CD4-positive, CD25-positive, alpha-beta regulatory T cell (primary cell): Measurements from ENCODE around the gene WWC1. TPM values are rescaled to one million over a fixed set of nuclear protein-coding genes. Genes with fewer than 3 reads are reported as not detected.

Source experiments
- ATAC-seq, 2 donors: fragments of 150-1000 bp; cut with Tn5 transposase; one replicate each; pipeline ENCODE4 v1.10.0; 2021; ENCODE audit warnings: low read depth in 2 of 2, moderate number of reproducible peaks in 2 of 2, moderate library complexity in 1 of 2
- DNase-seq, 3 donors: peaks; one replicate each; pipeline versions ENCODE4 v3.0.0 to v3.0.0-alpha.2; 2012 to 2022; ENCODE audit warnings: mixed read lengths in 1 of 3
- H3K27ac ChIP-seq: one replicate; pipeline ENCODE4 v1.7.0; 2013; ENCODE audit warnings: mild to moderate bottlenecking, low read length; ENCODE audit not compliant: insufficient read depth, poor library complexity, severe bottlenecking
- H3K27me3 ChIP-seq: one replicate; pipeline ENCODE4 v1.7.0; 2013; ENCODE audit warnings: low read length; ENCODE audit not compliant: control insufficient read depth, insufficient read depth
- H3K36me3 ChIP-seq: one replicate; pipeline ENCODE4 v1.7.0; 2013; ENCODE audit warnings: mild to moderate bottlenecking, low read length, moderate library complexity; ENCODE audit not compliant: control insufficient read depth, insufficient read depth
- H3K4me1 ChIP-seq: 2 replicates; pipeline ENCODE4 v1.7.0; 2013; ENCODE audit warnings: mild to moderate bottlenecking, low read length; ENCODE audit not compliant: insufficient read depth, control insufficient read depth, poor library complexity, severe bottlenecking
- H3K4me3 ChIP-seq: one replicate; pipeline ENCODE4 v1.7.0; 2013; ENCODE audit warnings: low read depth, mild to moderate bottlenecking, low read length, moderate library complexity
- H3K9me3 ChIP-seq, 2 experiments: 1 replicate in 1 of 2; 2 replicates in 1 of 2; pipeline ENCODE4 v1.7.0; 2013; ENCODE audit warnings: low read length in 2 of 2, mild to moderate bottlenecking in 1 of 2, moderate library complexity in 1 of 2; ENCODE audit not compliant: control insufficient read depth in 2 of 2
- H3K27ac Mint-ChIP-seq, 3 donors: one replicate each; pipeline ENCODE4 v1.8.0; 2020 to 2022; ENCODE audit warnings: mild to moderate bottlenecking in 3 of 3, mixed read lengths in 3 of 3, moderate library complexity in 2 of 3
- H3K27me3 Mint-ChIP-seq: one replicate; pipeline ENCODE4 v1.8.0; 2022; ENCODE audit warnings: mild to moderate bottlenecking, mixed read lengths
- H3K36me3 Mint-ChIP-seq: one replicate; pipeline ENCODE4 v1.8.0; 2020; ENCODE audit warnings: mixed read lengths
- H3K4me1 Mint-ChIP-seq, 4 donors: one replicate each; pipeline ENCODE4 v1.8.0; 2020 to 2022; ENCODE audit warnings: mixed read lengths in 4 of 4, mild to moderate bottlenecking in 1 of 4
- H3K4me3 Mint-ChIP-seq, 4 donors: one replicate each; pipeline ENCODE4 v1.8.0; 2020 to 2022; ENCODE audit warnings: mild to moderate bottlenecking in 4 of 4, mixed read lengths in 4 of 4, moderate library complexity in 3 of 4
- H3K9me3 Mint-ChIP-seq, 7 donors: one replicate each; pipeline ENCODE4 v1.8.0; 2020 to 2022; ENCODE audit warnings: mixed read lengths in 7 of 7, mild to moderate bottlenecking in 3 of 7, moderate library complexity in 2 of 7
- polyA plus RNA-seq, 4 donors: library from polyadenylated mRNA; unstranded; fragments of 300-500 nt; fragmentation: Illumina TruSeq; gene quantifications; one replicate each; pipeline ENCODE4 v1.2.3, GENCODE V29; 2021
- total RNA-seq: library from RNA; stranded (reverse); gene quantifications from one replicate; pipeline ENCODE4 v1.2.3, GENCODE V29; 2022

The WWC1 gene
- total and polyA plus RNA-seq, 5 donors from 2014 or later = 0.07 to 1.5 (median 0.95) TPM; not detected in 1

- peaks cover 0 to 2% (median 0%) of the 10 kb centered on the region in 7 donors for H3K9me3 Mint-ChIP-seq
- no peaks in the 10 kb centered on the region for H3K9me3 ChIP-seq
- ATAC-seq = no peak
Measured at GRCh38 chr5:168262042-168262743, 29.3 kb upstream of the WWC1 start.

DNA sequence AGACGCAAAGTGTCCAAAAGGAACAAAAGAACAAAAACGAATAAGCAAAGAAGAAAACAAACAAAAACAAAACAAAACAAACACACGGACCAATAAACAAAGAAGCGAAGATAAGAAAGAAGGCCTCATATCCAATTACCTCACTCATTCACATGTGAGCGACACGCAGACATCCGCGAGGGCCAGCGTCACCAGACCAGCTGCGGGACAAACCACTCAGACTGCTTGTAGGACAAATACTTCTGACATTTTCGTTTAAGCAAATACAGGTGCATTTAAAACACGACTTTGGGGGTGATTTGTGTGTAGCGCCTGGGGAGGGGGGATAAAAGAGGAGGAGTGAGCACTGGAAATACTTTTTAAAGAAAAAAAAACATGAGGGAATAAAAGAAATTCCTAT, 28.3 kb upstream of the WWC1 start:
- ATAC-seq (no peak), DNase-seq (no peak)
- Histone ChIP-seq H3K27ac (no peak overlapping the region), H3K4me3 (no peak overlapping the region), H3K9me3 (no peaks in the 10 kb centered on the region), H3K36me3 (no peaks in the 10 kb centered on the region), H3K4me1 (no peaks in the 10 kb centered on the region), H3K27me3 (no peaks in the 10 kb centered on the region)
- no peaks in the 10 kb centered on the region for H3K36me3 Mint-ChIP-seq
- H3K27ac Mint-ChIP-seq = no peak overlapping the region
- H3K4me1 Mint-ChIP-seq = no peaks in the 10 kb centered on the region
- peaks cover 0 to 2% (median 0%) of the 10 kb centered on the region in 7 donors for H3K9me3 Mint-ChIP-seq
- H3K4me3 Mint-ChIP-seq = no peak overlapping the region
- H3K27me3 Mint-ChIP-seq = peaks cover 8% of the 10 kb centered on the region

More at GRCh38 chr5:168262042-168262743, 29.3 kb upstream of the WWC1 start:
- no peak for DNase-seq
- Histone ChIP-seq H3K27ac (no peak overlapping the region), H3K36me3 (no peaks in the 10 kb centered on the region), H3K4me3 (no peak overlapping the region), H3K27me3 (no peaks in the 10 kb centered on the region), H3K4me1 (no peaks in the 10 kb centered on the region)
- peak overlapping the region in 1 of 3 donors; percentile 34 for H3K27ac Mint-ChIP-seq
- no peaks in the 10 kb centered on the region for H3K4me1 Mint-ChIP-seq
- no peak overlapping the region for H3K4me3 Mint-ChIP-seq
- no peaks in the 10 kb centered on the region for H3K36me3 Mint-ChIP-seq
- H3K27me3 Mint-ChIP-seq = peaks cover 8% of the 10 kb centered on the region

- no peak for ATAC-seq
Measured at GRCh38 chr5:168266016-168266415, 25.4 kb upstream of the WWC1 start.

DNA sequence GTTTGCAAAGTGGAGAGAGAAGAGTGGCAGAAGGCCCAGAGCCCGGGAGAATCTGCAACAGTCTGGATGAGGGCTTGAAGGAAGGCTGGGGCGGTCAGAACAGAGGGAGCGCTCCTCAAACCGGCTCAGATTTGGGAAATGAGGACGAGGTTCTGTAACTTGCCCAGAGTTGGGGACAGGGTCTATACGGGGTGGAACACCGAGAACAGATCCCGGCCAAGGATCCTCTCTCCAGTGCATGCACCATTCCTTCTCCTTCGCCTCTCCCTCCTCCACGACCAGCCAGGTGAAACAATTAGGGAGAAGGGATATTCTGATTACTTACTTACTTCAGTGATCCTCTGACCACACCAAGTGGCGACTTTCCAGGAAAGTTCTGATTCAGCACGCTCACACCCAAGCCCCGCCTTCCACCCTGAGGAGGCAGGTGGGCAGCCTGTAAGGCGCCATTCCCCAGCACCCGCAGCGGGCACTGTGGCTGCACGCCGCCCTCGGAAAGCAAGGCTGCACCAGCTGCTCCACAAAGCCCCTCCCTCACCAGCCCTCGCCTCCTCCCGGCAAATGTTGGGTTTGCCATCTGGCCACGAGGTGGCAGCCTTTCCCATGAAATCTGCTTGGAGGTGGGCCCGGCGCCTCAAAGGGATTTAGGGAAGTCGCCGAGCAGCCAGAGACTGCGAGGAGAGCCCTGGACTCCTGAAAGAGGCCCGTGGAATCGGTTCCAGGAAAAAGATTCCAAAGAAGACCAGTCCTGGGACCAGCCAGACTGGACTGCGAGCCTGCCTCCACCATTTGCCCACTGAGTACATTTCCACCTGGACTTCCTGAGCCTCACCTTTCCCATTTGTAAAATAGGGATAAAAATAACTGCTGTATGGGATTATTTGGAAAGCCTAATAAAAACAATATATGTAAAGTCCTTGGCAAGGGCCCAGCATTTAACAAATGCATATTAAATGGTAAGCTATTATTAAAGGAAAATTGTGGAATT, 22.2 kb upstream of the WWC1 start:
- Mint-ChIP-seq H3K9me3 (peaks cover 0 to 2% (median 0%) of the 10 kb centered on the region in 7 donors), H3K27me3 (peaks cover 14% of the 10 kb centered on the region), H3K4me3 (peak overlapping the region in 2 of 4 donors; percentile 39 to 70), H3K36me3 (no peaks in the 10 kb centered on the region), H3K4me1 (peaks cover 0 to 14% (median 5%) of the 10 kb centered on the region in 4 donors), H3K27ac (peak overlapping the region in 1 of 3 donors; percentile 34)
- ATAC-seq (peak; percentile 26 to 52), DNase-seq (peak; percentile 31 to 62 (median 54))
- no peaks in the 10 kb centered on the region for H3K27me3 ChIP-seq
- no peaks in the 10 kb centered on the region for H3K9me3 ChIP-seq
- no peak overlapping the region for H3K4me3 ChIP-seq
- no peak overlapping the region for H3K27ac ChIP-seq
- H3K36me3 ChIP-seq = no peaks in the 10 kb centered on the region
- peaks cover 6% of the 10 kb centered on the region for H3K4me1 ChIP-seq

More at GRCh38 chr5:168266016-168266415, 25.4 kb upstream of the WWC1 start:
- Mint-ChIP-seq H3K27me3 (peaks cover 10% of the 10 kb centered on the region), H3K36me3 (no peaks in the 10 kb centered on the region), H3K4me1 (peaks cover 0 to 14% (median 5%) of the 10 kb centered on the region in 4 donors), H3K4me3 (no peak overlapping the region), H3K9me3 (peaks cover 0 to 2% (median 0%) of the 10 kb centered on the region in 7 donors), H3K27ac (no peak overlapping the region)
- H3K27ac ChIP-seq = no peak overlapping the region
- no peaks in the 10 kb centered on the region for H3K9me3 ChIP-seq
- no peaks in the 10 kb centered on the region for H3K36me3 ChIP-seq
- DNase-seq = no peak
- no peak overlapping the region for H3K4me3 ChIP-seq
- H3K4me1 ChIP-seq = peaks cover 6% of the 10 kb centered on the region
- no peaks in the 10 kb centered on the region for H3K27me3 ChIP-seq

DNA sequence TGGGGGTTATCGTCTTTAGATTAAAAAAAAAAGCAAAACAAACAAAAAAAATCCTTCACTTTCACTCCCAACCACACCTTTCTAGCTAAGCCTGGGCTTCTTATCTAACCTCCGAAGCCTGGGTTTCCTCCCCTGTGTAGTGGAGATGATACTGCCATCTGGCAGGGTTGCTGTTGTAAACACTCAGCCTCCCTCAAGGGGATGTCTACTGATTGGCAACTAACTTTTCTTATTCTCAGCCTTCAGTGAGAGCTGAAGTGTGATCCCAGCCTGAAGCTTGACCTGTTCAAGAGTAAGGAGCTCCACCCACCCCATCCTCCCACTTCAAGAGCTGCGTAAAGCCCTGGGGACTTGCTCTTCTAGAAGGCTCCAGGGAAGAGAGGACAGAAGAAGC, 21.5 kb upstream of the WWC1 start:
- no peaks in the 10 kb centered on the region for H3K27me3 ChIP-seq
- Mint-ChIP-seq H3K27me3 (peaks cover 21% of the 10 kb centered on the region), H3K36me3 (no peaks in the 10 kb centered on the region), H3K27ac (no peak overlapping the region), H3K4me1 (peaks cover 0 to 14% (median 5%) of the 10 kb centered on the region in 4 donors), H3K9me3 (peaks cover 0 to 2% (median 0%) of the 10 kb centered on the region in 7 donors), H3K4me3 (no peak overlapping the region)
- ATAC-seq (no peak), DNase-seq (no peak)
- H3K27ac ChIP-seq = no peak overlapping the region
- no peaks in the 10 kb centered on the region for H3K36me3 ChIP-seq
- peaks cover 6% of the 10 kb centered on the region for H3K4me1 ChIP-seq
- H3K4me3 ChIP-seq = no peak overlapping the region
- H3K9me3 ChIP-seq = no peaks in the 10 kb centered on the region

DNA sequence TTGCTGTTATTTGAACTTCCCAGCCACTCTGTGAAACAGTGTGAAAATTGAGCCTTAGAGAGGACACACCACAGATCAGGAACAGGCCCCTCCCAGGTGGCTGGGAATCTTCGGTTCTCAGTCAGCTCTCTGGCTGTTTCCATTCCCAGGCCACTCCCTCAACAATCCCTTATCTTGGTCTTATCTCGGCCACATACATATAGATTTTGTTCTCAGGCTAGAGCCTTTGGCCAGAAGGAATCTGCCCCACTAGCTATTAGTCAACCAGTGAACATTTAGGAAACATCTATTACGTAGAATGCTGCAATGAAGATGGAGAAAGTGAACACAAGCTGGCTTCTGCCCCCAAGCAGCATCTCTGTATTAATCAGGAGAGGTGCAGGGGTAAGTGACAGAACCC, 21.0 kb upstream of the WWC1 start:
- no peaks in the 10 kb centered on the region for H3K9me3 ChIP-seq

DNA sequence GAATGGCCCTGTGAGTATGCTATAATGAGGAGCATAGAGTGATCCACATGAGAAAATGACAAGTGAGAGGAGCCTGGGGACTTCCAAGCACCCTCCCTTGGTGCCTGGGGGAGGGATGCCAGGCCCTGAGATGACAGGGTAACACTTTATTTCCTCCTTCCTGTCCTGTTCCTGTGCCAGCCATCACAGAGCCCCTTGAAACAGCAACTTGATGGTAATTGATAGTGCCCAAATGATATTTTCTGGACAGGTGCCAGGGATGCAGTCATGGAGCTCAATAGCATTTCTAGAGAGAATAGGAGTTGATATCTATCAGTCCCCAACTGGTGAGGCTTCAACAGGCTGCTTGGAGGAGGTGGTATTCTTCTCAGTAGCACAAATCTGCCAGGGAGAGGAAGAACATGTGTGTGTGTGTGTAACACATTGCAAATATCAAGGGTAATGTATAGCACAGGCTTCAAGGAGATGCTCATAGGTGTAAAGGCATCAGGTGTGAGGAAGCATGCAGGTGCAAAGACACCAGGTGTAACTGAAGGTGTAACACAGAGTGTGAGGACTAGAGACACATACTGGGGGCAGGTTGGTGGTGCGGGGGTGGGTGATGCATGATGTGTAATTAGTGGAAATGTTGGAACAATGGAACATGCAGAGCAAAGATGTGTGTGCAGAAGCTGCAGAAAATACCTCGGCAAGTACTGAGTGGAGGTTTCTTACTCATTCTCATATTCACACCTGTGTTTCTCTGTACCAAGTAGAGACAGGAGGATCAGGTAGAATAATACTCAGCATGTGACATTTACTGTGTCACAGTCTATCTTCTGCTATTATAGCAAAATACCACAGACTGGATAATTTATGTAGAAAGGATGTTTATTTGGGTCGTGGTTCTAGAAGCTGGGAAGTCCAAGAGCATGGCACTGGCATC, 18.1 kb upstream of the WWC1 start:
- no peak overlapping the region for H3K27ac ChIP-seq
- Mint-ChIP-seq H3K9me3 (peaks cover 0 to 2% (median 0%) of the 10 kb centered on the region in 7 donors), H3K27ac (peak overlapping the region in 1 of 3 donors; percentile 47), H3K4me3 (no peak overlapping the region), H3K36me3 (no peaks in the 10 kb centered on the region), H3K4me1 (peaks cover 0 to 14% (median 5%) of the 10 kb centered on the region in 4 donors), H3K27me3 (peaks cover 23% of the 10 kb centered on the region)
- H3K27me3 ChIP-seq = no peaks in the 10 kb centered on the region
- no peak overlapping the region for H3K4me3 ChIP-seq
- no peaks in the 10 kb centered on the region for H3K9me3 ChIP-seq
- no peaks in the 10 kb centered on the region for H3K36me3 ChIP-seq
- H3K4me1 ChIP-seq = peaks cover 6% of the 10 kb centered on the region
- ATAC-seq = no peak
- DNase-seq = no peak

More for the DNA sequence above, 21.0 kb upstream of the WWC1 start:
- Histone ChIP-seq H3K27ac (no peak overlapping the region), H3K27me3 (no peaks in the 10 kb centered on the region), H3K4me1 (peaks cover 6% of the 10 kb centered on the region), H3K36me3 (no peaks in the 10 kb centered on the region), H3K4me3 (no peak overlapping the region)
- Mint-ChIP-seq H3K36me3 (no peaks in the 10 kb centered on the region), H3K27me3 (peaks cover 21% of the 10 kb centered on the region), H3K4me3 (no peak overlapping the region), H3K9me3 (peaks cover 0 to 2% (median 0%) of the 10 kb centered on the region in 7 donors), H3K27ac (no peak overlapping the region), H3K4me1 (peaks cover 0 to 14% (median 5%) of the 10 kb centered on the region in 4 donors)
- DNase-seq (no peak), ATAC-seq (no peak)
